ENCODE data around the gene LHX3. TPM values are rescaled to one million over a fixed set of nuclear protein-coding genes. Genes with fewer than 3 reads are reported as not detected.
A peak's percentile ranks its signal among the peaks of the same experiment; 100 is the strongest.

The LHX3 gene
- total RNA-seq, 1 donor from 2014 or later: not detected

- Mint-ChIP-seq H3K27me3 (ENCODE audit: unreplicated experiment) (peaks cover 19% of the 10 kb centered on the region), H3K36me3 (ENCODE audit: low read depth, unreplicated experiment) (peaks cover 13% of the 10 kb centered on the region), H3K9me3 (ENCODE audit: unreplicated experiment) (no peaks in the 10 kb centered on the region), H3K4me1 (ENCODE audit: unreplicated experiment) (no peaks in the 10 kb centered on the region), H3K27ac (ENCODE audit: unreplicated experiment) (no peak overlapping the region), H3K4me3 (ENCODE audit: unreplicated experiment) (no peak overlapping the region)
- TF ChIP-seq CTCF (IDR thresholded peaks at IDR 0.05; ENCODE audit: unreplicated experiment): no peak
- no peak for DNase-seq (ENCODE audit: low spot score)
Observed at GRCh38 chr9:136203408-136204144, 1.4 kb downstream of the LHX3 start.

GRCh38 chr9:136202454-136203407 lies 2.2 kb downstream of the LHX3 start:
- Mint-ChIP-seq H3K27me3 (ENCODE audit: unreplicated experiment) (peaks cover 19% of the 10 kb centered on the region), H3K4me3 (ENCODE audit: unreplicated experiment) (no peak overlapping the region), H3K27ac (ENCODE audit: unreplicated experiment) (no peak overlapping the region), H3K9me3 (ENCODE audit: unreplicated experiment) (no peaks in the 10 kb centered on the region), H3K4me1 (ENCODE audit: unreplicated experiment) (no peaks in the 10 kb centered on the region), H3K36me3 (ENCODE audit: low read depth, unreplicated experiment) (peaks cover 13% of the 10 kb centered on the region)
- no peak for DNase-seq (ENCODE audit: low spot score)
- no peak for TF ChIP-seq CTCF (IDR thresholded peaks at IDR 0.05; ENCODE audit: unreplicated experiment)

GRCh38 chr9:136201609-136202453 lies 3.1 kb downstream of the LHX3 start:
- H3K4me3 Mint-ChIP-seq (ENCODE audit: unreplicated experiment): no peak overlapping the region
- H3K27me3 Mint-ChIP-seq (ENCODE audit: unreplicated experiment): peaks cover 17% of the 10 kb centered on the region
- DNase-seq (ENCODE audit: low spot score): peak; percentile 70
- no peaks in the 10 kb centered on the region for H3K9me3 Mint-ChIP-seq (ENCODE audit: unreplicated experiment)
- no peak for TF ChIP-seq CTCF (IDR thresholded peaks at IDR 0.05; ENCODE audit: unreplicated experiment)
- H3K4me1 Mint-ChIP-seq (ENCODE audit: unreplicated experiment): no peaks in the 10 kb centered on the region
- no peak overlapping the region for H3K27ac Mint-ChIP-seq (ENCODE audit: unreplicated experiment)
- H3K36me3 Mint-ChIP-seq (ENCODE audit: low read depth, unreplicated experiment): peaks cover 7% of the 10 kb centered on the region

- Mint-ChIP-seq H3K27me3 (ENCODE audit: unreplicated experiment) (peaks cover 17% of the 10 kb centered on the region), H3K36me3 (ENCODE audit: low read depth, unreplicated experiment) (peaks cover 3% of the 10 kb centered on the region), H3K9me3 (ENCODE audit: unreplicated experiment) (no peaks in the 10 kb centered on the region), H3K4me3 (ENCODE audit: unreplicated experiment) (no peak overlapping the region), H3K27ac (ENCODE audit: unreplicated experiment) (no peak overlapping the region), H3K4me1 (ENCODE audit: unreplicated experiment) (no peaks in the 10 kb centered on the region)
- DNase-seq (ENCODE audit: low spot score): no peak
- no peak for TF ChIP-seq CTCF (IDR thresholded peaks at IDR 0.05; ENCODE audit: unreplicated experiment)
Observed at GRCh38 chr9:136201174-136201573, 3.8 kb downstream of the LHX3 start.
